EL (cell line): Measurements from ENCODE around the gene MYBPC3.

Experiments
- DNase-seq: peaks from one replicate; pipeline ENCODE4 v3.0.0-alpha.2; 2016

The MYBPC3 gene

GRCh38 chr11:47383071-47383470 lies 30.6 kb upstream of the MYBPC3 start:
- DNase-seq: no peak

GRCh38 chr11:47380078-47380477 lies 27.6 kb upstream of the MYBPC3 start:
- no peak for DNase-seq

GRCh38 chr11:47379317-47379716 lies 26.8 kb upstream of the MYBPC3 start:
- DNase-seq: no peak

GRCh38 chr11:47378836-47379170 lies 26.3 kb upstream of the MYBPC3 start:
- DNase-seq: no peak

- no peak for DNase-seq
Observed at GRCh38 chr11:47378010-47378835, 25.7 kb upstream of the MYBPC3 start, which contains the start of gene SPI1. Gene SPI1 (minus strand): TSS chr11:47378547. CDS start chr11:47378353, 194 bp downstream.

GRCh38 chr11:47377571-47378009 lies 25.1 kb upstream of the MYBPC3 start:
- no peak for DNase-seq

- DNase-seq: no peak
Observed at GRCh38 chr11:47376525-47377371, 24.2 kb upstream of the MYBPC3 start.

- no peak for DNase-seq
Observed at GRCh38 chr11:47376107-47376524, 23.6 kb upstream of the MYBPC3 start.

- no peak for DNase-seq
Observed at GRCh38 chr11:47375546-47376085, 23.1 kb upstream of the MYBPC3 start.

GRCh38 chr11:47375020-47375419 lies 22.5 kb upstream of the MYBPC3 start:
- DNase-seq: no peak

GRCh38 chr11:47374720-47375019 lies 22.2 kb upstream of the MYBPC3 start:
- no peak for DNase-seq

GRCh38 chr11:47373876-47374719 lies 21.6 kb upstream of the MYBPC3 start:
- peak; percentile 71 for DNase-seq

GRCh38 chr11:47372422-47372821 lies 19.9 kb upstream of the MYBPC3 start:
- DNase-seq: no peak

GRCh38 chr11:47369676-47370075 lies 17.2 kb upstream of the MYBPC3 start:
- DNase-seq: no peak

- no peak for DNase-seq
Observed at GRCh38 chr11:47366020-47366490, 13.6 kb upstream of the MYBPC3 start.

- no peak for DNase-seq
Observed at GRCh38 chr11:47361419-47361818, 8.9 kb upstream of the MYBPC3 start.

- DNase-seq: no peak
Observed at GRCh38 chr11:47360341-47360740, 7.8 kb upstream of the MYBPC3 start.

GRCh38 chr11:47359586-47359985 lies 7.1 kb upstream of the MYBPC3 start:
- no peak for DNase-seq

GRCh38 chr11:47359162-47359561 lies 6.7 kb upstream of the MYBPC3 start:
- DNase-seq: no peak

- DNase-seq: no peak
Observed at GRCh38 chr11:47358731-47359051, 6.2 kb upstream of the MYBPC3 start.

- no peak for DNase-seq
Observed at GRCh38 chr11:47357985-47358730, 5.7 kb upstream of the MYBPC3 start.

GRCh38 chr11:47356998-47357329 lies 4.5 kb upstream of the MYBPC3 start:
- DNase-seq: no peak
